Lung (tissue), 12 donors: ENCODE results near the gene MRTFB. TPM values are rescaled to one million over a fixed set of nuclear protein-coding genes. Genes with fewer than 3 reads are reported as not detected.

ENCODE experiments used
- ATAC-seq: fragments of 200-7000 bp; cut with Tn5 transposase; one replicate; pipeline ENCODE4 v1.9.1; 2020; ENCODE audit warnings: moderate number of reproducible peaks; ENCODE audit not compliant: insufficient read depth, low FRiP score
- DNase-seq, 3 donors: peaks; one replicate each; pipeline ENCODE4 v3.0.0-alpha.2; 2013 to 2017
- H3K27ac ChIP-seq, 2 donors: one replicate each; pipeline ENCODE4 v1.5.1; 2013; ENCODE audit warnings: mild to moderate bottlenecking in 2 of 2, moderate library complexity in 2 of 2, control low read depth in 1 of 2, inconsistent platforms in 1 of 2, low read depth in 1 of 2, low read length in 1 of 2
- H3K27me3 ChIP-seq, 3 donors: one replicate each; pipeline ENCODE4 v1.5.1; 2013; ENCODE audit warnings: low read length in 2 of 3; ENCODE audit not compliant: control insufficient read depth in 3 of 3, insufficient read depth in 3 of 3
- H3K36me3 ChIP-seq, 4 donors: one replicate each; pipeline ENCODE4 v1.5.1; 2013; ENCODE audit warnings: low read length in 4 of 4, mild to moderate bottlenecking in 1 of 4, moderate library complexity in 1 of 4; ENCODE audit not compliant: control insufficient read depth in 4 of 4, insufficient read depth in 4 of 4
- H3K4me1 ChIP-seq, 5 donors: one replicate each; pipeline ENCODE4 v1.5.1; 2013; ENCODE audit warnings: low read length in 5 of 5, mild to moderate bottlenecking in 2 of 5, moderate library complexity in 1 of 5; ENCODE audit not compliant: control insufficient read depth in 5 of 5, insufficient read depth in 5 of 5
- H3K4me3 ChIP-seq: one replicate; pipeline ENCODE4 v1.5.1; 2013; ENCODE audit warnings: mild to moderate bottlenecking, control low read depth, moderate library complexity
- H3K9ac ChIP-seq, 2 donors: one replicate each; pipeline ENCODE4 v1.5.1; 2013; ENCODE audit warnings: low read length in 2 of 2, control low read depth in 1 of 2; ENCODE audit not compliant: insufficient read depth in 1 of 2
- H3K9me3 ChIP-seq, 4 donors: one replicate each; pipeline ENCODE4 v1.5.1; 2013; ENCODE audit warnings: low read length in 3 of 4, mild to moderate bottlenecking in 1 of 4, moderate library complexity in 1 of 4; ENCODE audit not compliant: control insufficient read depth in 4 of 4, insufficient read depth in 3 of 4
- CTCF ChIP-seq: IDR thresholded peaks from 2 replicates; pipeline ENCODE4 v1.5.1; 2012; ENCODE audit warnings: mild to moderate bottlenecking; ENCODE audit errors: control extremely low read depth, extremely low read depth
- WGBS, 2 donors: extraction: QIAGEN DNeasy Blood & Tissue Kit; methylation state at CpG; one replicate each; pipeline ENCODE4 v1.1.7; 2013; 5-methylcytosine and 5-hydroxymethylcytosine counted together
- polyA plus RNA-seq, 2 donors: library from polyadenylated mRNA; stranded (reverse); fragments of 200-250 nt; gene quantifications; one replicate each; pipeline ENCODE4 v1.2.1, GENCODE V29; 2013
- total RNA-seq, 2 donors: library from RNA; depleted of rRNA in 1 of 2; stranded (reverse); fragments of >200 nt in 1 of 2; gene quantifications; one replicate each; pipeline ENCODE4 v1.2.1, GENCODE V29; 2014 to 2021
- donor health status: control.
- donor health status: control.
- donor health status: Bipolar disorder and iron deficiency.
- donor health status: healthy.
- donor health status: DM: yes; HTN: yes; CAD: no.

MRTFB gene
- total and polyA plus RNA-seq, 4 donors: 8.8 to 50.9 (median 27.8) TPM

GRCh38 chr16:14028202-14028601 lies 42.9 kb upstream of the MRTFB start:
- H3K36me3 ChIP-seq: no peaks in the 10 kb centered on the region
- H3K27me3 ChIP-seq: no peaks in the 10 kb centered on the region
- H3K4me1 ChIP-seq: peaks cover 0 to 4% (median 0%) of the 10 kb centered on the region in 5 donors
- no peaks in the 10 kb centered on the region for H3K9me3 ChIP-seq
- TF ChIP-seq CTCF: no peak
- H3K9ac ChIP-seq: no peak overlapping the region
- DNase-seq (no peak), ATAC-seq (no peak)
- H3K27ac ChIP-seq: no peak overlapping the region
- WGBS, 2 donors: 65 to 82% methylated on average over 3 of the region's 3 CpGs
- no peak overlapping the region for H3K4me3 ChIP-seq

GRCh38 chr16:14029658-14030057 lies 41.5 kb upstream of the MRTFB start:
- no peak overlapping the region for H3K9ac ChIP-seq
- 40 to 71% methylated on average over 6 of the region's 6 CpGs for WGBS, 2 donors
- H3K27ac ChIP-seq: no peak overlapping the region
- H3K36me3 ChIP-seq: no peaks in the 10 kb centered on the region
- no peak for TF ChIP-seq CTCF
- H3K9me3 ChIP-seq: no peaks in the 10 kb centered on the region
- peaks cover 0 to 4% (median 0%) of the 10 kb centered on the region in 5 donors for H3K4me1 ChIP-seq
- no peak overlapping the region for H3K4me3 ChIP-seq
- ATAC-seq: no peak
- DNase-seq: no peak
- H3K27me3 ChIP-seq: no peaks in the 10 kb centered on the region

- Histone ChIP-seq H3K9ac (no peak overlapping the region), H3K4me3 (no peak overlapping the region), H3K27ac (no peak overlapping the region), H3K9me3 (peaks cover 0 to 3% (median 0%) of the 10 kb centered on the region in 4 donors), H3K4me1 (no peaks in the 10 kb centered on the region), H3K27me3 (no peaks in the 10 kb centered on the region), H3K36me3 (no peaks in the 10 kb centered on the region)
- ATAC-seq (no peak), DNase-seq (no peak)
- TF ChIP-seq CTCF: no peak
- 86 to 91% methylated on average over 5 of the region's 5 CpGs for WGBS, 2 donors
These were observed 36.0 kb upstream of the MRTFB start for GRCh38 chr16:14035092-14035491.

GRCh38 chr16:14036889-14037288 lies 34.2 kb upstream of the MRTFB start:
- H3K9ac ChIP-seq: no peak overlapping the region
- H3K4me3 ChIP-seq: no peak overlapping the region
- TF ChIP-seq CTCF: no peak
- H3K36me3 ChIP-seq: no peaks in the 10 kb centered on the region
- no peaks in the 10 kb centered on the region for H3K4me1 ChIP-seq
- no peak for DNase-seq
- H3K27ac ChIP-seq: no peak overlapping the region
- 95 to 98% methylated on average over 7 of the region's 7 CpGs for WGBS, 2 donors
- no peaks in the 10 kb centered on the region for H3K27me3 ChIP-seq
- peaks cover 0 to 3% (median 0%) of the 10 kb centered on the region in 4 donors for H3K9me3 ChIP-seq
- ATAC-seq: no peak
